ENCODE measurements around the gene CCDC17. TPM values are rescaled to one million over a fixed set of nuclear protein-coding genes. Genes with fewer than 3 reads are reported as not detected.
"Not testable (repeated sequence)": the region's sequence is repeated elsewhere in the genome, so short reads cannot be mapped to it uniquely, and the experiment has no call there.

The CCDC17 gene
- total RNA-seq, 1 experiment from 2014 or later: 6.6 TPM

DNA sequence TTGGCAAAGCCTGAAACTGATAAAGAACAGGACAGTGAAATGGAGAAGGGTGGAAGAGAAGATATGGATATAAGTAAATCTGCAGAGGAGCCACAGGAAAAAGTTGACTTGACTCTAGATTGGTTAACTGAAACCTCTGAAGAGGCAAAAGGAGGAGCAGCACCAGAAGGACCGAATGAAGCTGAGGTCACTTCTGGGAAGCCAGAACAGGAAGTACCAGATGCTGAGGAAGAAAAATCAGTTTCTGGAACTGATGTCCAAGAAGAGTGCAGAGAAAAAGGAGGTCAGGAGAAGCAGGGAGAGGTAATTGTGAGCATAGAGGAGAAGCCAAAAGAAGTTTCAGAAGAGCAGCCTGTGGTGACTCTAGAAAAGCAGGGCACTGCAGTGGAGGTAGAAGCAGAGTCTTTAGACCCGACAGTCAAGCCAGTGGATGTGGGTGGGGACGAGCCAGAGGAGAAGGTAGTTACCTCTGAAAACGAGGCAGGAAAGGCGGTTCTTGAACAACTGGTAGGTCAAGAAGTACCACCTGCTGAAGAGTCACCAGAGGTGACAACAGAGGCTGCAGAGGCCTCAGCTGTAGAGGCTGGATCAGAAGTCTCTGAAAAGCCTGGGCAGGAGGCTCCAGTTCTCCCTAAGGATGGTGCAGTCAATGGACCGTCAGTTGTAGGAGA lies 16.3 kb downstream of the CCDC17 start:
- peaks cover 18% of the 10 kb centered on the region; the same call in 1 of the 2 replicates for H3K79me2 ChIP-seq (ENCODE audit: low read depth)
- peaks cover 10% of the 10 kb centered on the region; the same call in 1 of the 2 replicates for H3F3A ChIP-seq (ENCODE audit: insufficient read depth, low read depth)
- ChIA-PET CTCF (interaction anchor here (0.6 kb wide), 1 partner anchor 304 kb away, joined by 6 read pairs; no protein-coding TSS in a partner anchor), POLR2A (ENCODE audit: unreplicated experiment) (no interaction called here)
- H3K9me2 ChIP-seq (ENCODE audit: insufficient read depth): no peaks in the 10 kb centered on the region
- peaks cover 9% of the 10 kb centered on the region; the same call in 1 of the 2 replicates for H4K20me1 ChIP-seq (ENCODE audit: insufficient read depth)
- no peaks in the 10 kb centered on the region for H3K4me1 ChIP-seq (replicated peaks; ENCODE audit: insufficient read depth)
- TF ChIP-seq EZH2 (IDR thresholded peaks at IDR 0.05; ENCODE audit: low read depth): no peak
- TF ChIP-seq, protein P1, sequence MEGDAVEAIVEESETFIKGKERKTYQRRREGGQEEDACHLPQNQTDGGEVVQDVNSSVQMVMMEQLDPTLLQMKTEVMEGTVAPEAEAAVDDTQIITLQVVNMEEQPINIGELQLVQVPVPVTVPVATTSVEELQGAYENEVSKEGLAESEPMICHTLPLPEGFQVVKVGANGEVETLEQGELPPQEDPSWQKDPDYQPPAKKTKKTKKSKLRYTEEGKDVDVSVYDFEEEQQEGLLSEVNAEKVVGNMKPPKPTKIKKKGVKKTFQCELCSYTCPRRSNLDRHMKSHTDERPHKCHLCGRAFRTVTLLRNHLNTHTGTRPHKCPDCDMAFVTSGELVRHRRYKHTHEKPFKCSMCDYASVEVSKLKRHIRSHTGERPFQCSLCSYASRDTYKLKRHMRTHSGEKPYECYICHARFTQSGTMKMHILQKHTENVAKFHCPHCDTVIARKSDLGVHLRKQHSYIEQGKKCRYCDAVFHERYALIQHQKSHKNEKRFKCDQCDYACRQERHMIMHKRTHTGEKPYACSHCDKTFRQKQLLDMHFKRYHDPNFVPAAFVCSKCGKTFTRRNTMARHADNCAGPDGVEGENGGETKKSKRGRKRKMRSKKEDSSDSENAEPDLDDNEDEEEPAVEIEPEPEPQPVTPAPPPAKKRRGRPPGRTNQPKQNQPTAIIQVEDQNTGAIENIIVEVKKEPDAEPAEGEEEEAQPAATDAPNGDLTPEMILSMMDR (conservative IDR thresholded peaks at IDR 0.05): no peak
- no peak overlapping the region for H3K4me2 ChIP-seq
- DNase-seq: no peak
- H3K4me3 ChIP-seq: no peak overlapping the region
- H3K27ac ChIP-seq: no peak overlapping the region
- peaks cover 26% of the 10 kb centered on the region for H3K36me3 ChIP-seq (ENCODE audit: low read depth)
- intact Hi-C loops (cut with micrococcal nuclease; ENCODE audit: unreplicated experiment): no loop called here
- no peaks in the 10 kb centered on the region for H3K27me3 ChIP-seq (ENCODE audit: insufficient read depth, low read depth)
- BruUV-seq (replicated peaks): TSS peak; percentile 88
- no peaks in the 10 kb centered on the region for H3K9me3 ChIP-seq (ENCODE audit: insufficient read depth, low read depth)
- H2AFZ ChIP-seq: no peak overlapping the region

DNA sequence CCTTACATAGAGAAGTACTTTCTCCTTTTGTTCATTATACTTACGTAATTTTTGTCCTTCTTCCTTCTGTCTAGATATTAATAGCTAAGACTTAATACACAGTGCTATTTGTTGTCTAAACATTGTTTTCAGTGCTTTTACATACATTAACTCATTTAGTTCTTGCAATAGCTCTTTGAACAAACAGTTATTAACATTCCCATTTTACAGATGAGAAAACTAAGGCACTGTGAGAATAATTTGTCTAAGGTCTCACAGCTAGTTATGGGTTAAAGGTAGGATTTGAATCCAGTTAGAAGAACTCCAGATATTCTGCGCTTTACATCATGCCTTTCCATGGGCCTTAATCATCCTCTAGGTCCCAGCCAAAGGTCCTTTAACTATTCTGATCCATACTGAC lies 19.6 kb downstream of the CCDC17 start:
- no peaks in the 10 kb centered on the region for H3K27me3 ChIP-seq (ENCODE audit: insufficient read depth, low read depth)
- H3K9me3 ChIP-seq (ENCODE audit: insufficient read depth, low read depth): no peaks in the 10 kb centered on the region
- H3F3A ChIP-seq (ENCODE audit: insufficient read depth, low read depth): peaks cover 8% of the 10 kb centered on the region; the same call in 1 of the 2 replicates
- ChIA-PET CTCF (no interaction called here), POLR2A (ENCODE audit: unreplicated experiment) (no interaction called here)
- intact Hi-C loops (cut with micrococcal nuclease; ENCODE audit: unreplicated experiment): no loop called here
- no peaks in the 10 kb centered on the region for H3K9me2 ChIP-seq (ENCODE audit: insufficient read depth)
- TF ChIP-seq, protein P1 (conservative IDR thresholded peaks at IDR 0.05): no peak
- no peak for TF ChIP-seq EZH2 (IDR thresholded peaks at IDR 0.05; ENCODE audit: low read depth)
- H2AFZ ChIP-seq: no peak overlapping the region
- BruUV-seq (replicated peaks): no TSS peak
- no peak for DNase-seq
- no peak overlapping the region for H3K4me2 ChIP-seq
- H3K79me2 ChIP-seq (ENCODE audit: low read depth): peaks cover 38% of the 10 kb centered on the region
- H3K27ac ChIP-seq: no peak overlapping the region
- H3K4me1 ChIP-seq (replicated peaks; ENCODE audit: insufficient read depth): no peaks in the 10 kb centered on the region
- H3K36me3 ChIP-seq (ENCODE audit: low read depth): peaks cover 22% of the 10 kb centered on the region
- H4K20me1 ChIP-seq (ENCODE audit: insufficient read depth): peaks cover 11% of the 10 kb centered on the region
- no peak overlapping the region for H3K4me3 ChIP-seq

DNA sequence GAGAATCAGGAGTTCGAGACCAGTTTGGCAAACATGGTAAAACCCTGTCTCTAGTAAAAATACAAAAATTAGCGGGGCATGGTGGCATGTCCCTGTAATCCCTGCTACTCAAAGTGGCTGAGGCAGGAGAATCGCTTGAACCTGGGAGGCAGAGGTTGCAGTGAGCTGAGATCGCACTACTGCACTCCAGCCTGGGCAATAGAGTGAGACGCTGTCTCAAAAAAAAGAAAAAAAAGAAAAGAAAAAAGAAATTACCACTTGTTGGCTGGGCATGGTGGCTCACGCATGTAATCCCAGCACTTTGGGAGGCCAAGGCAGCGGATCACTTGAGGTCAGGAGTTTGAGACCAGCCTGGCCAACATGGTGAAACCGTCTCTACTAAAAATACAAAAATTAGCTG lies 27.1 kb downstream of the CCDC17 start:
- H3K4me1 ChIP-seq (replicated peaks; ENCODE audit: insufficient read depth); H3K9me3 ChIP-seq (ENCODE audit: insufficient read depth, low read depth); CTCF ChIA-PET; H2AFZ ChIP-seq; intact Hi-C loops (cut with micrococcal nuclease; ENCODE audit: unreplicated experiment); H3K36me3 ChIP-seq (ENCODE audit: low read depth); BruUV-seq (replicated peaks); H3F3A ChIP-seq (ENCODE audit: insufficient read depth, low read depth); POLR2A ChIA-PET (ENCODE audit: unreplicated experiment); H3K4me3 ChIP-seq; H3K4me2 ChIP-seq; H3K27ac ChIP-seq; H3K27me3 ChIP-seq (ENCODE audit: insufficient read depth, low read depth); DNase-seq; H3K9me2 ChIP-seq (ENCODE audit: insufficient read depth): not testable (repeated sequence)
- peaks cover 11% of the 10 kb centered on the region for H4K20me1 ChIP-seq (ENCODE audit: insufficient read depth)
- H3K79me2 ChIP-seq (ENCODE audit: low read depth): peaks cover 78% of the 10 kb centered on the region
